ENCODE results near the gene RRBP1.

Gene RRBP1

DNA sequence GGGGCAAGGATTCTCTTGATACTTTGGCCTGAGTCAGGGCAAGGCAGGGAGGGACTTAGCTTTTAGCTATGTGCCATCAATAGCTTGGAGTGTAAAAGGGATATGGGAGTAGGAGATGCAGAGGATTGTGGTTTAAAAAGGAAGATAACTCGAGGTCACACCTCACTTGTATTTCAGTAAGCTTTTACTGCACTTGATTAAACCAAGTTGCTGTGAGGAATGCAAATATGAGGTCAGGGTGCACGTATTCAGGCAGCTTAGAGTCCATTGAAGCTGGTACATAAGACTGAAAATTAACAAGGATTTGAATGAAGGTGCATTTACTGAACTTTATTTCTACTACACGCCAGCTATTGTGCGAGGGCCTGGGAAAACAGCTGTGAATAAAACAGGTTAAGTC, 80.1 kb downstream of the RRBP1 start:
- peaks cover 0 to 3% of the 10 kb centered on the region in 2 donors for H3K4me1 ChIP-seq (ENCODE audit: control insufficient read depth in 1 of 2, insufficient read depth in 2 of 2, low read length in 2 of 2)
- no peak overlapping the region for H3K27ac ChIP-seq (ENCODE audit: low read depth, low read length)
- no peak overlapping the region for H3K9ac ChIP-seq (ENCODE audit: low read depth in 1 of 2, low read length in 2 of 2)
- H3K9me3 ChIP-seq (ENCODE audit: control insufficient read depth in 1 of 2, low read length in 2 of 2) = no peaks in the 10 kb centered on the region
- H3K27me3 ChIP-seq (ENCODE audit: control insufficient read depth in 1 of 2, insufficient read depth in 2 of 2, low read length in 2 of 2) = no peaks in the 10 kb centered on the region
- peaks cover 0 to 6% of the 10 kb centered on the region in 2 donors for H3K36me3 ChIP-seq (ENCODE audit: control insufficient read depth in 1 of 2, insufficient read depth in 2 of 2, low read length in 2 of 2)
- H3K4me3 ChIP-seq (ENCODE audit: low read depth in 1 of 2, low read length in 2 of 2) = no peak overlapping the region

DNA sequence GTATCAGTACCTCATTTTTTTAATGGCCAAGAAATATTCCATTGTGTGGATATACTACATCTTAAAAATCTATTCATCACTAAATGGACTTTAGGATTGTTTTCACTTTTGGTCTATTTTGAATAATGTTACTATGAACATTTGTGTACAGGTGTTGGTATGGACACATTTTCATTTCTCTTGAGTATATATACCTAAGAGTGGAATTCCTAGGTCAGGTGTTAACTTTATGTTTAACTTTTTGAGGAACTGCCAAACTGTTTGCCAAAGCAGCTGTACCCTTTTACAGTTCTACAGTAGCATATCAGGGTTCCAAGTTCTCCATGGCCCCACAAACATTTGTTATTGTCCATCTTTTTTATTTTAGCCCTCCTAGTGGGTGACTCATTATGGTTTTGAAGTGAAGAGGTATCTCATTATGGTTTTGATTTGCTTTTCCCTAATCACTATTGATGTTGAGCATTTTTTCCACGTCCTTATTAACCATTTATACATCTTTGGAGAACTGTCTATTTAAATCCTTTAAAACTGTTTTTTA, 84.0 kb downstream of the RRBP1 start:
- Histone ChIP-seq H3K27me3 (ENCODE audit: control insufficient read depth in 1 of 2, insufficient read depth in 2 of 2, low read length in 2 of 2) (no peaks in the 10 kb centered on the region), H3K36me3 (ENCODE audit: control insufficient read depth in 1 of 2, insufficient read depth in 2 of 2, low read length in 2 of 2) (no peaks in the 10 kb centered on the region), H3K9ac (ENCODE audit: low read depth in 1 of 2, low read length in 2 of 2) (no peak overlapping the region), H3K9me3 (ENCODE audit: control insufficient read depth in 1 of 2, low read length in 2 of 2) (no peaks in the 10 kb centered on the region), H3K27ac (ENCODE audit: low read depth, low read length) (no peak overlapping the region), H3K4me3 (ENCODE audit: low read depth in 1 of 2, low read length in 2 of 2) (no peak overlapping the region), H3K4me1 (ENCODE audit: control insufficient read depth in 1 of 2, insufficient read depth in 2 of 2, low read length in 2 of 2) (peaks cover 4 to 12% of the 10 kb centered on the region in 2 donors)

DNA sequence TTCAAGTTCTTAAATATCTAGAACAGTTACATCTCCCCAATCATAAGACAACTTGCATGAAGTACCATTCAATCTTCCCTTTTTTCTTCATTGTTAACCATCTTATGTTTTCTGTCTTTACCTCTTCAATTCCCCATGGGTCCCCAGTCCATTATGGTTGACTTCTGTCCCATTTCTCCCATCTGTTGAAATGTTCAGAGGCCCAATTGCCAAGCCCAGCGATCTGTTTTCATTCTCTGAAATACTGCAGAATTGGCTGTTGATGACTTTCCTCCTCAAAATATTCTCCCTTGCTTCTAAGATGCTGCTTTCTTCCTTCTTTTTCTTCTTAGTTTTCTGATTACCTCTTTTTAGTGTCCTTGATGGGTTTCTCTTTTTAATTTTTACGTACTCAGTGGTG, 86.2 kb downstream of the RRBP1 start:
- H3K9me3 ChIP-seq (ENCODE audit: control insufficient read depth in 1 of 2, low read length in 2 of 2) = no peaks in the 10 kb centered on the region
- no peak overlapping the region for H3K9ac ChIP-seq (ENCODE audit: low read depth in 1 of 2, low read length in 2 of 2)
- H3K36me3 ChIP-seq (ENCODE audit: control insufficient read depth in 1 of 2, insufficient read depth in 2 of 2, low read length in 2 of 2) = no peaks in the 10 kb centered on the region
- no peak overlapping the region for H3K27ac ChIP-seq (ENCODE audit: low read depth, low read length)
- no peaks in the 10 kb centered on the region for H3K27me3 ChIP-seq (ENCODE audit: control insufficient read depth in 1 of 2, insufficient read depth in 2 of 2, low read length in 2 of 2)
- peaks cover 4 to 8% of the 10 kb centered on the region in 2 donors for H3K4me1 ChIP-seq (ENCODE audit: control insufficient read depth in 1 of 2, insufficient read depth in 2 of 2, low read length in 2 of 2)
- no peak overlapping the region for H3K4me3 ChIP-seq (ENCODE audit: low read depth in 1 of 2, low read length in 2 of 2)

DNA sequence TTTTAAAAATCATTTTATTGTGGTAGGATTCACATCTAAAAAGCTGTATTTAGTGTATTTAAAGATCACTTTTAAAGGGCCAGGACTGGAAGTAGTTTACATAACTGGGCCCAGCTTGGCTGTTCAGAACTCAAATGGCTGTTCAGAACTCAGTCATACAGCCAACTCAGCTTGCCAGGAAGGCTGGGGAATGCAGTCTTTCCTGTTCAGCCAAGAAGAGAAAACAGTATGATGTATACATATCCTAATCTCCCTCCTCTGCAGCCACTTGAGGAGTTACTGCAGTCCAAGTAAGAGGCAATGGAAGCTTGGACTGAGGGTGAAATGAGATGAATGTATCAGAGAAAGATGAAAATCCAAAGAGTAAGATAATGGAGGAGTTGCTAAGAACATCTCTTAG, 87.6 kb downstream of the RRBP1 start:
- Histone ChIP-seq H3K27me3 (ENCODE audit: control insufficient read depth in 1 of 2, insufficient read depth in 2 of 2, low read length in 2 of 2) (no peaks in the 10 kb centered on the region), H3K27ac (ENCODE audit: low read depth, low read length) (peak overlapping the region; percentile 30), H3K9me3 (ENCODE audit: control insufficient read depth in 1 of 2, low read length in 2 of 2) (no peaks in the 10 kb centered on the region), H3K9ac (ENCODE audit: low read depth in 1 of 2, low read length in 2 of 2) (no peak overlapping the region), H3K36me3 (ENCODE audit: control insufficient read depth in 1 of 2, insufficient read depth in 2 of 2, low read length in 2 of 2) (no peaks in the 10 kb centered on the region), H3K4me1 (ENCODE audit: control insufficient read depth in 1 of 2, insufficient read depth in 2 of 2, low read length in 2 of 2) (peaks cover 4 to 8% of the 10 kb centered on the region in 2 donors), H3K4me3 (ENCODE audit: low read depth in 1 of 2, low read length in 2 of 2) (no peak overlapping the region)

DNA sequence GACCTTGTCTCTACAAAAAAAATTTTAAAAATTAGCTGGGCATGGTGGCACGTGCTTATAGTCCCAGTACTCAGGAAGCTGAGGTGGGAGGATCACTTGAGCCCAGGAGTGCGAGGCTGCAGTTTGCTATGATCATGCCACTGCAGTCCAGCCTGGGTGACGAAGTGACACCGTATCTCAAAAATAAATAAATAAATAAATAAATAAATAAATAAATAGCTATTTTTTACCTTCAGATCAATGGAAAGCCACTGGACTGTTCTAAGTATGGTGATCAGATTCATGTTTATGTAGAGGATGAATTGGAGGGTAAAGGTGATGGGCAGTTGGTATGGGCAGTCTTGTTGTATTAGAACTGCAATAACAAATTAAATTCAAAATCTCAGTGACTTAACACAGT, 88.1 kb downstream of the RRBP1 start:
- no peak overlapping the region for H3K9ac ChIP-seq (ENCODE audit: low read depth in 1 of 2, low read length in 2 of 2)
- no peak overlapping the region for H3K4me3 ChIP-seq (ENCODE audit: low read depth in 1 of 2, low read length in 2 of 2)
- H3K4me1 ChIP-seq (ENCODE audit: control insufficient read depth in 1 of 2, insufficient read depth in 2 of 2, low read length in 2 of 2) = peaks cover 4 to 8% of the 10 kb centered on the region in 2 donors
- no peak overlapping the region for H3K27ac ChIP-seq (ENCODE audit: low read depth, low read length)
- H3K27me3 ChIP-seq (ENCODE audit: control insufficient read depth in 1 of 2, insufficient read depth in 2 of 2, low read length in 2 of 2) = no peaks in the 10 kb centered on the region
- H3K36me3 ChIP-seq (ENCODE audit: control insufficient read depth in 1 of 2, insufficient read depth in 2 of 2, low read length in 2 of 2) = no peaks in the 10 kb centered on the region
- H3K9me3 ChIP-seq (ENCODE audit: control insufficient read depth in 1 of 2, low read length in 2 of 2) = no peaks in the 10 kb centered on the region

DNA sequence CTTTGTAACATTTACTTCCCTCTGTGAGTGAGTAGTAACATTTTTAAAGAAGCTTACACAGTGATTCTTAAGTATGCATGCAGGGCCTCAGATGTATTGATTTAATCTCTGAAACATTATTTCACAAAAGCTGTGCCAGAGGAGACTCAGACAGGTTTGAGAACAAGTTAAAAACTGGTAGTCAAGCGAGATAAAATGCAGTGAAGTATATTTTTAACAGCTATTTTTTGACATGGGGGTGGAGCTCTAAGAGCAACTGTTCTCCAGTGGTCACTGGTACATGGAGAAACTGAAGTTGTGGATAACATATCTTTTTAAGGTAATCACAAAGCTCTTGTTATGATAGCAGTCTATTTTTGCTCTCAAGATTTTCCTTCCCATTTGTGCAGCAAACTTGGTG, 91.8 kb downstream of the RRBP1 start:
- Histone ChIP-seq H3K9ac (ENCODE audit: low read depth in 1 of 2, low read length in 2 of 2) (no peak overlapping the region), H3K36me3 (ENCODE audit: control insufficient read depth in 1 of 2, insufficient read depth in 2 of 2, low read length in 2 of 2) (no peaks in the 10 kb centered on the region), H3K4me1 (ENCODE audit: control insufficient read depth in 1 of 2, insufficient read depth in 2 of 2, low read length in 2 of 2) (peaks cover 4 to 15% of the 10 kb centered on the region in 2 donors), H3K9me3 (ENCODE audit: control insufficient read depth in 1 of 2, low read length in 2 of 2) (no peaks in the 10 kb centered on the region), H3K27me3 (ENCODE audit: control insufficient read depth in 1 of 2, insufficient read depth in 2 of 2, low read length in 2 of 2) (no peaks in the 10 kb centered on the region), H3K4me3 (ENCODE audit: low read depth in 1 of 2, low read length in 2 of 2) (no peak overlapping the region), H3K27ac (ENCODE audit: low read depth, low read length) (no peak overlapping the region)

DNA sequence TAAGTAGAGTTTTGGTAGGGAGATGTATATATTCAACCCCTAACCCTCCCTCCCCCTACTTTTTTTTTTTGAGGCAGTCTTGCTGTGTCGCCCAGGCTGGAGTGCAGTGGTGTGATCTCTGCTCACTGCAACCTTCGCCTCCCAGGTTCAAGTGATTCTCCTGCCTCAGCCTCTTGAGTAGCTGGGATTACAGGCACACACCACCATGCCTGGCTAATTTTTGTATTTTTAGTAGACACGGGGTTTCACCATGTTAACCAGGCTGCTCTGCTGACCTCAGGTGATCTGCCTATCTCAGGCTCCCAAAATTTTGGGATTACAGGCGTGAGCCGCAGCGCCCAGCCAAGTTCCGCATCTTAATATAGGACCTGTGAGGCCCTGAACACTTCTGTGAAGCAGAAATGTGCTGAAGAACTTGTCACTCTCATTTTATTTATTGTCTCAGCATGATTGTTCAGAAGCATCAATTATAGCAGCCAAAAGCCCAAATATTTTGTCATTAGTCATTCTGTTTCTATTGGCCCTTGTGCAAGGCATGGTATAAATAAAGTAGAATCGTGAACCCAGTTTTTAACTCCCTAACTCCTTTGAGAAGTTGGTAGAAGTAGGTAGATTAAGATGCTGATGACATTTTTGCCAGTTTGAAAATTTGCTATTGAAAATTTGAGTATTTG, 92.7 kb downstream of the RRBP1 start:
- Histone ChIP-seq H3K9me3 (ENCODE audit: control insufficient read depth in 1 of 2, low read length in 2 of 2) (no peaks in the 10 kb centered on the region), H3K4me3 (ENCODE audit: low read depth in 1 of 2, low read length in 2 of 2) (no peak overlapping the region), H3K9ac (ENCODE audit: low read depth in 1 of 2, low read length in 2 of 2) (no peak overlapping the region), H3K27ac (ENCODE audit: low read depth, low read length) (no peak overlapping the region), H3K4me1 (ENCODE audit: control insufficient read depth in 1 of 2, insufficient read depth in 2 of 2, low read length in 2 of 2) (peaks cover 7 to 13% of the 10 kb centered on the region in 2 donors), H3K36me3 (ENCODE audit: control insufficient read depth in 1 of 2, insufficient read depth in 2 of 2, low read length in 2 of 2) (no peaks in the 10 kb centered on the region), H3K27me3 (ENCODE audit: control insufficient read depth in 1 of 2, insufficient read depth in 2 of 2, low read length in 2 of 2) (no peaks in the 10 kb centered on the region)

DNA sequence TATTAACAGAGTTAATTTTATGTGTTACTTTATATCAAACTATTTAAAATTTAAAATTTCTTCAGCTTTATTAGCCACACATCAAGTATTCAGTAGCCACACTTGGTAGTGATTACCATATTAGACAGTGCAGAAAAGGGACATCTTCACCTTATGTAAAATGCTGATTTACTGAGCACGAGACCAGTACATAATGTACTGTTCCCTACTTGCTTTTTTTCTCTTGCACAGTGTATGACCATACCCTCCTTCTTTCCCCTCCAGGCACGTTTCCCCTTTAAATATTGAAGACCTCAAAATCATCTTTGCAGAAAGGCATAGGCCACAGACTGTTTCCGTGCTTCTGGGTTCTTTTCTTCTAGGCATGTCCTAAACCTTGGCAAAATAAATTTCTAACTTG, 94.2 kb downstream of the RRBP1 start:
- peaks cover 7 to 13% of the 10 kb centered on the region in 2 donors for H3K4me1 ChIP-seq (ENCODE audit: control insufficient read depth in 1 of 2, insufficient read depth in 2 of 2, low read length in 2 of 2)
- no peak overlapping the region for H3K4me3 ChIP-seq (ENCODE audit: low read depth in 1 of 2, low read length in 2 of 2)
- no peaks in the 10 kb centered on the region for H3K36me3 ChIP-seq (ENCODE audit: control insufficient read depth in 1 of 2, insufficient read depth in 2 of 2, low read length in 2 of 2)
- H3K9ac ChIP-seq (ENCODE audit: low read depth in 1 of 2, low read length in 2 of 2) = no peak overlapping the region
- H3K27ac ChIP-seq (ENCODE audit: low read depth, low read length) = no peak overlapping the region
- H3K27me3 ChIP-seq (ENCODE audit: control insufficient read depth in 1 of 2, insufficient read depth in 2 of 2, low read length in 2 of 2) = no peaks in the 10 kb centered on the region
- no peaks in the 10 kb centered on the region for H3K9me3 ChIP-seq (ENCODE audit: control insufficient read depth in 1 of 2, low read length in 2 of 2)

DNA sequence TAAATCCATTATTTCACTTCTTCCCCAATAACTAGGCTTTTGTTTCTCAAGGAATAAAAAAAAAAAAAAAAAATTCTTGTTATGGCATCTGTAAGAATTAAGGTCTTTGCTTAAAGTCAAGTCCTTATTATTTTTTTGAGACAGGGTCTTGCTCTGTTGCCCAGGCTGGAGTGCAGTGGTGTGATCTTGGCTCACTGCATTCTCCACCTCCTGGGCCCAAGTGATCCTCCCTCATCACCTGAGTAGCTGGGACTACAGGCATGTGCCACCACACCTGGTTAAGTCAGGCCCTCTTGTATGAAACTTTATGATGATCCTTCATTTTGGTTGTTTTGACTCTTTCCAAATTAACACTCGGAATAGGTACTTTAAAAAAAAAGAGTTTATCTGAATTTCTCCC, 94.9 kb downstream of the RRBP1 start:
- H3K4me3 ChIP-seq (ENCODE audit: low read depth in 1 of 2, low read length in 2 of 2) = no peak overlapping the region
- H3K27me3 ChIP-seq (ENCODE audit: control insufficient read depth in 1 of 2, insufficient read depth in 2 of 2, low read length in 2 of 2) = no peaks in the 10 kb centered on the region
- H3K36me3 ChIP-seq (ENCODE audit: control insufficient read depth in 1 of 2, insufficient read depth in 2 of 2, low read length in 2 of 2) = no peaks in the 10 kb centered on the region
- H3K4me1 ChIP-seq (ENCODE audit: control insufficient read depth in 1 of 2, insufficient read depth in 2 of 2, low read length in 2 of 2) = peaks cover 7 to 13% of the 10 kb centered on the region in 2 donors
- H3K9ac ChIP-seq (ENCODE audit: low read depth in 1 of 2, low read length in 2 of 2) = no peak overlapping the region
- H3K27ac ChIP-seq (ENCODE audit: low read depth, low read length) = no peak overlapping the region
- H3K9me3 ChIP-seq (ENCODE audit: control insufficient read depth in 1 of 2, low read length in 2 of 2) = no peaks in the 10 kb centered on the region

DNA sequence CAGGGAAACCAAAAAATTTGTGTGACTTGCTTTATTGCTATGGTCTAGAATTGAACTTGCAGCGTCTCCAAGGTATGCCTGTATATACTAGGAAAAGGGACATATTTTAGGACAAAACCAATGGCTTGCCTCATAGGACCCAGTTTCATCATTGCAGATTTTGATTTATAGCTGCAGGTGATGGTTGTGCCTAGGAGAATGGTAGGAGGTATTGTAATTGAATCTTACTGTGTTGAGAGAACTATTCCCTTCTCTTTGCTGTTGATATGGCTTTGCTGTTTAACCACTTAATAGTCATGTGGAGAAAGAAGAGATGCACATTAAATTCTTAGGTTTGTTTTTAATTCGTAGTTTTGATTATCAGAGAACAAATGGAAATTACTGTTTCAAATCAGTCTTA, 95.8 kb downstream of the RRBP1 start:
- Histone ChIP-seq H3K4me3 (ENCODE audit: low read depth in 1 of 2, low read length in 2 of 2) (no peak overlapping the region), H3K36me3 (ENCODE audit: control insufficient read depth in 1 of 2, insufficient read depth in 2 of 2, low read length in 2 of 2) (no peaks in the 10 kb centered on the region), H3K9ac (ENCODE audit: low read depth in 1 of 2, low read length in 2 of 2) (no peak overlapping the region), H3K27ac (ENCODE audit: low read depth, low read length) (no peak overlapping the region), H3K4me1 (ENCODE audit: control insufficient read depth in 1 of 2, insufficient read depth in 2 of 2, low read length in 2 of 2) (peaks cover 7 to 13% of the 10 kb centered on the region in 2 donors), H3K9me3 (ENCODE audit: control insufficient read depth in 1 of 2, low read length in 2 of 2) (no peaks in the 10 kb centered on the region), H3K27me3 (ENCODE audit: control insufficient read depth in 1 of 2, insufficient read depth in 2 of 2, low read length in 2 of 2) (no peaks in the 10 kb centered on the region)
